IPS-11a (cell line): Measurements from ENCODE around the gene RNF5.
"Not testable (repeated sequence)": the region's sequence is repeated elsewhere in the genome, so short reads cannot be mapped to it uniquely, and the experiment has no call there.

ENCODE experiments used
- H3K4me3 ChIP-seq: one replicate; pipeline ENCODE4 v1.5.1; 2013; ENCODE audit warnings: low read depth, low read length, control low read depth

The RNF5 gene

GRCh38 chr6:32177788-32178546 is at the start of gene RNF5:
TSS of gene RNF5 (plus strand) at chr6:32178405. CDS start at chr6:32178512, 107 bp downstream.
- peak within 1 kb of the TSS; percentile 87 for H3K4me3 ChIP-seq

- no peak overlapping the region for H3K4me3 ChIP-seq
Measured at GRCh38 chr6:32128751-32129296, 49.4 kb upstream of the RNF5 start.

GRCh38 chr6:32129297-32130088 is 48.7 kb upstream of the RNF5 start:
- peak overlapping the region; percentile 63 for H3K4me3 ChIP-seq

GRCh38 chr6:32131439-32131948 is 46.7 kb upstream of the RNF5 start:
- H3K4me3 ChIP-seq = no peak overlapping the region

GRCh38 chr6:32132110-32132509 is 46.1 kb upstream of the RNF5 start:
- H3K4me3 ChIP-seq = no peak overlapping the region

GRCh38 chr6:32133786-32134185 is 44.4 kb upstream of the RNF5 start:
- no peak overlapping the region for H3K4me3 ChIP-seq

- H3K4me3 ChIP-seq = no peak overlapping the region
Measured at GRCh38 chr6:32137454-32137853, 40.8 kb upstream of the RNF5 start.

GRCh38 chr6:32139590-32139989 is 38.6 kb upstream of the RNF5 start:
- no peak overlapping the region for H3K4me3 ChIP-seq

GRCh38 chr6:32140420-32141046 is 37.7 kb upstream of the RNF5 start:
- H3K4me3 ChIP-seq = no peak overlapping the region

- not testable (repeated sequence) for H3K4me3 ChIP-seq
Measured at GRCh38 chr6:32144238-32144637, 34.0 kb upstream of the RNF5 start.

GRCh38 chr6:32146287-32146686 is 31.9 kb upstream of the RNF5 start:
- H3K4me3 ChIP-seq = no peak overlapping the region

- no peak overlapping the region for H3K4me3 ChIP-seq
Measured at GRCh38 chr6:32146687-32147086, 31.5 kb upstream of the RNF5 start.

GRCh38 chr6:32147401-32148132 is 30.6 kb upstream of the RNF5 start:
- no peak overlapping the region for H3K4me3 ChIP-seq

GRCh38 chr6:32148289-32149091 is 29.7 kb upstream of the RNF5 start:
- H3K4me3 ChIP-seq = peak overlapping the region; percentile 36

GRCh38 chr6:32149092-32149755 is 29.0 kb upstream of the RNF5 start:
- peak overlapping the region; percentile 36 for H3K4me3 ChIP-seq

- peak overlapping the region; percentile 25 for H3K4me3 ChIP-seq
Measured at GRCh38 chr6:32149932-32150870, 28.0 kb upstream of the RNF5 start.

GRCh38 chr6:32151181-32151862 is 26.9 kb upstream of the RNF5 start:
- no peak overlapping the region for H3K4me3 ChIP-seq
